Measurements from ENCODE around the gene CLDN34.

- TF ChIP-seq CEBPB (IDR thresholded peaks at IDR 0.05) (no peak), EP300 (IDR thresholded peaks at IDR 0.05; ENCODE audit: borderline replicate concordance) (no peak), TEAD4 (IDR thresholded peaks at IDR 0.05) (no peak), YY1 (IDR thresholded peaks at IDR 0.05; ENCODE audit: low read depth) (no peak), NFIC (IDR thresholded peaks at IDR 0.05) (no peak), REST (IDR thresholded peaks at IDR 0.05; ENCODE audit: low read depth) (no peak), TAF1 (IDR thresholded peaks at IDR 0.05; ENCODE audit: low read depth) (no peak), EGR1 (IDR thresholded peaks at IDR 0.05) (no peak), FOXM1 (IDR thresholded peaks at IDR 0.05; ENCODE audit: borderline replicate concordance, low read depth) (no peak), MAX (IDR thresholded peaks at IDR 0.05) (no peak), CREB1 (IDR thresholded peaks at IDR 0.05; ENCODE audit: low read depth) (no peak), RAD21 (IDR thresholded peaks at IDR 0.05; ENCODE audit: low read depth) (no peak), USF1 (IDR thresholded peaks at IDR 0.05) (no peak)
Observed at GRCh38 chrX:9923357-9923756, 43.8 kb upstream of the CLDN34 start.
